ENCODE measurements around the gene PPP2R5A.
"Not testable (repeated sequence)": the region's sequence is repeated elsewhere in the genome, so short reads cannot be mapped to it uniquely, and the experiment has no call there.

Gene PPP2R5A

GRCh38 chr1:212364985-212365384 is 79.8 kb downstream of the PPP2R5A start:
- DNase-seq: no peak

DNA sequence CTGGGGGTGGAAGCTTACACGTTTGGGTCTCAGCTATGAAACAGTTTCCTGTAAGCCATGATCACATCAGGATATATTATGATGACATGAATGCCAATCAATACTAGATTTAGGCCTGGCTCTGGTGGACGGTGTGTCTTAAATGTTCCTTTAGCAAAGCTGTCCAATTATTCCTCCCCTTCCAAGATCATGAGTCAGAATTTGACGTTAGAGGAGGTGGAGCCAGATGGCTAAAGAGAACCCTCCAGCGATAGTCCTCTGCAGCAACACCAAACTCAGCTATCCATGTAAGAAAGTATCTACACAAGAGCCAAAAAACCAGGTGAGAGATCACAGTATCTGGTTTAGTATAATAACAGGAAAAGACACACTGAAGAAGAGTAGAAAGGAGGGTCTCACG is 81.7 kb downstream of the PPP2R5A start:
- DNase-seq: no peak

GRCh38 chr1:212367474-212368072 is 82.4 kb downstream of the PPP2R5A start:
- no peak for DNase-seq

DNA sequence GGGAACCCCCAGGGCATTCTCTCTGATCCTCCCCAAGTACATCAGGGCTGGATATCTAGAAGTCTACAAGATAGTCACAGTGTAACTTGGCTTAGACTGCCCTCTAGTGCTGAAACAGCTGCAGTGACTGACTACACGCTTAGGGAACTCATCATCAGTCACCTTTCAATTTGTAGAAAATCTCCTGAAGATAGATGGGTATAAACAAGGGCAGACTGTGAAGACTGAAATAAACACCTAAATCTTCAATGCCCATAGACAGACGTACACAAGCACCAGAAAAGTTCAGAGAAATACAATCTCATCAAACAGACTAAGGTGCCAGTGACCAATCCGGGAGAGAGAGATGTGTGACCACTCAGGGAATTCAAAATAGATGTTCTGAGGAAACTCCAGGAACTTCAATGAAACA is 82.9 kb downstream of the PPP2R5A start:
- peak in 2 of 4 experiments; percentile 2 to 11 for DNase-seq

DNA sequence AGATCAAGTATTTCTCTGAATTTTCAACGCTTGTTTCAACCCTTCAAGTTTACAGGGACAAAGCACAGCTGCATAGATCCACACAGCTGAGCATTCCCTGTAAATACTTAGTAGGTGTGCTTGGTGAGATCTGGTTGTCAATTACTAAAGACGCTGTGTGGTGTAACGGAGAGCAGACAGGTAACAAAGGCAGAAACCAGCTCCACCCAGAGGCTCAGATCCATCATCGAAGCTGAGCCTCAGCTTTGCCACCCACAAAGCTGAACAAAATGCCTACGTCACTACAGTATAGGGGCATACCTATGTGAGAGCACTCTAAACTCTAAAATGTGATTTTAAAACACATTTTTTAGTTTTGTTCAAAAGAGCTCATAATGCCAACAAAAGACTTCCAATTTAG is 90.8 kb downstream of the PPP2R5A start:
- no peak for DNase-seq

- no peak for DNase-seq
Measured at GRCh38 chr1:212377644-212378043, 92.4 kb downstream of the PPP2R5A start.

DNA sequence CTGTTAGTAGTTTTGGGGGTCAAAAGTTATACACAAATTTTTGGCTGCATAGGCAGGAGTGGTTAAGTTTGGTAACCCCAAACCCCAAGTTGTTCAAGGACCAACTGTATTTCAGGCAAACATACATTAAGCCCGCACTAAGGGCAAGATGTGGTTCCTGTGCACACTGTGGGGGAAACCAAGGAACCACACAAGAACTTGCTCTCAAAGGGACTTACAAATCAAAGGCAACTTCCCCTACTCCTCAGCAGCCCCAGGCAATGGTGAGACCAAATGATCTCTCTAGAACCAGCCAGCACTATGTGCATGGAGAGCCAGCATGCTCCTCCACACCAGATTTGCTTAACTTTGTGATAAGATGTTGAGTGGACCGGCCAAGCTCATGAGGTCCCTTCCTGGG is 94.2 kb downstream of the PPP2R5A start:
- DNase-seq: no peak

GRCh38 chr1:212381397-212382035 is 96.3 kb downstream of the PPP2R5A start:
- no peak for DNase-seq

DNA sequence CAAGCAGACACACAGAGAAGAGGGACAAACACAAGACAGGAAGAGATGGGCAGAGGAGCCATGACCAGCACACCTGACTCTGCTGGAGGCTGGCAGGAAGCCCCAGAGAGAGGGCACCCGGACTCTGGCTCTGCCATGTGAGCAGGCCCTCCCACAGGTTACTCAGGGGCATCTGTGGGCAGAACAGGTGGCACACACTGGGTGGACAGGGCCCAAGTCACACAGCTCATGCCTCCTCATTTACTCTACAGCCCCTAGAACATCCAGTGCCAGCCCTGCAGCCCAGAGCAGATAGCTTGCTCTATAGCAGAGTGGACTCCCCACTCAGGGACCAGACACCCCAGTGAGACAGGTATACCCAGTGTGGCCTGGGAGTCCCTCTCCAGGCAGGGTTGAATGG is 100.8 kb downstream of the PPP2R5A start:
- DNase-seq: no peak

GRCh38 chr1:212388985-212389716 is 103.9 kb downstream of the PPP2R5A start:
- DNase-seq: no peak

DNA sequence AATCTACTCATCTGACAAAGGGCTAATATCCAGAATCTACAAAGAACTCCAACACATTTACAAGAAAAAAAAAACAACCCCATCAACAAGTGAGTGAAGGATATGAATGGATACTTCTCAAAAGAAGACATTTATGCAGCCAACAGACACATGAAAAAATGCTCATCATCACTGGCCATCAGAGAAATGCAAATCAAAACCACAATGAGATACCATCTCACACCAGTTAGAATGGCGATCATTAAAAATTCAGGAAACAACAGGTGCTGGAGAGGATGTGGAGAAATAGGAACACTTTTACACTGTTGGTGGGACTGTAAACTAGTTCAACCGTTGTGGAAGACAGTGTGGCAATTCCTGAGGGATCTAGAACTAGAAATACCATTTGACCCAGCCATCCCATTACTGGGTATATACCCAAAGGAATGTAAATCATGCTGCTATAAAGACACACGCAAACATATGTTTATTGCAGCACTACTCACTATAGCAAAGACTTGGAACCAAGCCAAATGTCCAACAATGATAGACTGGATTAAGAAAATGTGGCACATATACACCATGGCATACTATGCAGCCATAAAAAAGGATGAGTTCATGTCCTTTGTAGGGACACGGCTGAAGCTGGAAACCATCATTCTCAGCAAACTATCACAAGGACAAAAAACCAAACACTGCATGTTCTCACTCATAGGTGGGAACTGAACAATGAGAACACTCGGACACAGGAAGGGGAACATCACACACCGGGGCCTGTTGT is 110.6 kb downstream of the PPP2R5A start:
- not testable (repeated sequence) for DNase-seq

DNA sequence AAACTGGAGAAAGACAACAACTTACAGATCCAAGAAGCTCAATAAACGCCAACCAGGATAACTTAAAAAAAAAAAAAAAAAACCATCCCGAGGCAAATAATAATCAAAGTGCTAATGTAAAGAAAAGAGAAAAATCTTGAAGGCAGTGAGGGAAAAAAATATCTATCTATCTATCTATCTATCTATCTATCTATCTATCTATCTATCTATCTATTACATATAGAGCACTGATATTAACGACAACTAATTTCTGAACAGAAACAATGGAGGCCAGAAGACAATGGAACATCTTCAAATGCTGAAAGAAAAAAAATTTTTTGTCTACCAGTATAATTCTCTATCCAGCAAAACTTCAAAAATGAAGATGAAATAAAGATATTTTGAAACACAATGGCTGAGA is 111.4 kb downstream of the PPP2R5A start:
- DNase-seq: no peak

DNA sequence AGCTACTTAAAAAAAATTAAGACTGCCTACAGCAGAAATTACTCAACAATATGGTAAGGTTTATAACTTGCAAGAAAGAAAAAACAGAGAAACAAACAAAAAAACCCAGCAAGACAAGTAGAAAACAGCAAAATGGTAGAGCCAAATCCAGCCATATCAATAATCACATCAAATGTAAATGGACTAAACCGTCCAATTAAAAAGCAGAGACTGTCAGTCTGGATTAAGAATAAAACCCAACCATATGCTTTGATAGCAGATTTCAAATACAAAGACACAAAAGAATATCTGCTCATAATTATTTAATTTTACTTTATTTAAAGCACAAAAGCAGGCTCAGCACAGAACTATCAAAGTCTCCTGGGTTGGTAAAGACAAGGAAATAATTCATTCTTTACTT is 112.0 kb downstream of the PPP2R5A start:
- DNase-seq: no peak

GRCh38 chr1:212401042-212401441 is 115.8 kb downstream of the PPP2R5A start:
- no peak for DNase-seq

DNA sequence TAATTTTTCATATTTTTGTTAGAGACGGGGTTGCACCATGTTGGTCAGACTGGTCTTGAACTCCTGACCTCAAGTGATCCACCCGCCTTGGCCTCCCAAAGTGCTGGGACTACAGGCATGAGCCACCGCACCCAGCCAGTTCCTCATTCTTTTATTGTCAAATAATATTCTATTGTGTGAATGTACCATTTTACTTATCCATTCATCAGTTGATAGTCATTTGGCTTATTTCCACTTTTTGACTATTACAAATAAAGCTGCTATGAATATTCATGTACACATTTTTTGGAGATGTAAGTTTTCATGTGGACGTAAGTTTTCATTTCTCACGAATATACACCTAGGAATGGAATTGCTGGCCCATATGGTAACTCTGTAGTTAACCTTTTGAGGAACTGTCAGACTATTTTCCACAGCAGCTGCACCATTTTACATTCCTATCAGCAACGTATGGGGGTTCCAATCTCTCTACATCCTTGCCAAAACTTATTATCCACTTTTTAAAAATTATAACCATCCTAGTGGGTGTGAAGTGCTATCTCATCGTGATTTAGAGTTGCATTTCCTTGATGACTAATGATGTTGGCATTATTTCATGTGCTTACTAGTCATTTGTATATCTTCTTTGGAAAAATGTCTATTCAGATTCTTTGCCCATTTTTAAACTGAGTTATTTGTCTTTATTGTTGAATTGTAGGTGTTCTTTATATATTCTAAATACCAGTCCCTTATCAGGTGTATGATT is 116.8 kb downstream of the PPP2R5A start:
- no peak for DNase-seq

GRCh38 chr1:212402666-212403321 is 117.6 kb downstream of the PPP2R5A start:
- DNase-seq: no peak

GRCh38 chr1:212410231-212410820 is 125.1 kb downstream of the PPP2R5A start:
- no peak for DNase-seq
